ENCODE measurements around the gene TSPAN32.

DNA sequence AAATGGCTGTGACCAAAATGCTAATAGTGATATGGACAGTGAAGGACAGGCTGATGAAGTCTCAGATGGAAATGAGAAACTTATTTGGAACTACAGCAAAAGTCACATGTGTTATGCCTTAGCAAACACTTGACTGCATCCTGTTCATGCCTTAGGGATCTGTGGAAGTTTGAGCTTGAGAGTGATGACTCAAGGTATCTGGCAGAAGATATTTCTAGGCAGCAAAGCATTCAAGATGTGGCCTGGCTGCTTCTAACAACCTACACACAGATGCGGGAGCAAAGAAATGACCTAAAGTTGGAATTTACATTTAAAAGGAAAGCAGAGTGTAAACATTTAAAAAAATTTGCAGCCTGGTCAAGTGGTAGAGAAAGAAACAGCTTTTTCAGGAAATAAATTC lies 47.2 kb downstream of the TSPAN32 start:
- TF ChIP-seq JUND (IDR thresholded peaks at IDR 0.05) (no peak), RAD21 (IDR thresholded peaks at IDR 0.05; ENCODE audit: low read depth) (no peak), SIN3A (IDR thresholded peaks at IDR 0.05; ENCODE audit: low read depth) (no peak), POLR2A (IDR thresholded peaks at IDR 0.05; ENCODE audit: borderline replicate concordance, extremely low read depth, insufficient read depth, insufficient read length) (no peak), ZNF274 (IDR thresholded peaks at IDR 0.05; ENCODE audit: low read depth, low read length) (no peak), SRF (IDR thresholded peaks at IDR 0.05; ENCODE audit: low read depth) (no peak), CEBPB (IDR thresholded peaks at IDR 0.05; ENCODE audit: low read depth) (no peak), YY1 (IDR thresholded peaks at IDR 0.05; ENCODE audit: extremely low read depth, insufficient replicate concordance, low read depth, low read length) (no peak), EZH2phosphoT487 (IDR thresholded peaks at IDR 0.05; ENCODE audit: borderline replicate concordance) (no peak)
- TF ChIP-seq, protein P1, sequence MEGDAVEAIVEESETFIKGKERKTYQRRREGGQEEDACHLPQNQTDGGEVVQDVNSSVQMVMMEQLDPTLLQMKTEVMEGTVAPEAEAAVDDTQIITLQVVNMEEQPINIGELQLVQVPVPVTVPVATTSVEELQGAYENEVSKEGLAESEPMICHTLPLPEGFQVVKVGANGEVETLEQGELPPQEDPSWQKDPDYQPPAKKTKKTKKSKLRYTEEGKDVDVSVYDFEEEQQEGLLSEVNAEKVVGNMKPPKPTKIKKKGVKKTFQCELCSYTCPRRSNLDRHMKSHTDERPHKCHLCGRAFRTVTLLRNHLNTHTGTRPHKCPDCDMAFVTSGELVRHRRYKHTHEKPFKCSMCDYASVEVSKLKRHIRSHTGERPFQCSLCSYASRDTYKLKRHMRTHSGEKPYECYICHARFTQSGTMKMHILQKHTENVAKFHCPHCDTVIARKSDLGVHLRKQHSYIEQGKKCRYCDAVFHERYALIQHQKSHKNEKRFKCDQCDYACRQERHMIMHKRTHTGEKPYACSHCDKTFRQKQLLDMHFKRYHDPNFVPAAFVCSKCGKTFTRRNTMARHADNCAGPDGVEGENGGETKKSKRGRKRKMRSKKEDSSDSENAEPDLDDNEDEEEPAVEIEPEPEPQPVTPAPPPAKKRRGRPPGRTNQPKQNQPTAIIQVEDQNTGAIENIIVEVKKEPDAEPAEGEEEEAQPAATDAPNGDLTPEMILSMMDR (IDR thresholded peaks at IDR 0.05 in 2 of 3, conservative IDR thresholded peaks at IDR 0.05 in 1 of 3; ENCODE audit: borderline replicate concordance in 1 of 3, insufficient read depth in 1 of 3, low read depth in 2 of 3, low read length in 2 of 3), result no peak

All from HCT116 (cell line).